Epithelial cell of proximal tubule (primary cell): ENCODE measurements around the gene TTYH1. TPM values are rescaled to one million over a fixed set of nuclear protein-coding genes. Genes with fewer than 3 reads are reported as not detected.
"Not testable (repeated sequence)": the region's sequence is repeated elsewhere in the genome, so short reads cannot be mapped to it uniquely, and the experiment has no call there.

Source experiments
- DNase-seq: peaks from one replicate; pipeline ENCODE4 v3.0.0-alpha.2; 2011; ENCODE audit warnings: low read depth
- H3K4me3 ChIP-seq: 2 replicates; pipeline ENCODE4 v1.5.1; 2011; ENCODE audit warnings: low read depth, mild to moderate bottlenecking, low read length
- CTCF ChIP-seq: conservative IDR thresholded peaks from 2 replicates; pipeline ENCODE4 v1.5.1; 2012; ENCODE audit warnings: low read depth, mild to moderate bottlenecking, low read length
- total RNA-seq: library from RNA; depleted of rRNA; stranded (reverse); fragments of >200 nt; gene quantifications from 2 replicates; pipeline ENCODE4 v1.2.3, GENCODE V29; 2015

TTYH1 gene
- total RNA-seq = 3.6 TPM in 1 of 2 replicates, not detected in the other

- no peak for DNase-seq
- no peak within 1 kb of the TSS for H3K4me3 ChIP-seq
- no peak for TF ChIP-seq CTCF
Measured at GRCh38 chr19:54415208-54415900, at the start of gene TTYH1. TTYH1 (plus strand) TSS chr19:54415464; CDS start chr19:54415553, 89 bp downstream.

GRCh38 chr19:54365798-54366197 lies 49.5 kb upstream of the TTYH1 start:
- not testable (repeated sequence) for DNase-seq

GRCh38 chr19:54366811-54367210 lies 48.5 kb upstream of the TTYH1 start:
- no peak for TF ChIP-seq CTCF
- DNase-seq = no peak
- H3K4me3 ChIP-seq = no peak overlapping the region

More at GRCh38 chr19:54365798-54366197, 49.5 kb upstream of the TTYH1 start:
- H3K4me3 ChIP-seq = not testable (repeated sequence)

- TF ChIP-seq CTCF = no peak
- DNase-seq = no peak
Measured at GRCh38 chr19:54369082-54369687, 46.1 kb upstream of the TTYH1 start.

GRCh38 chr19:54369688-54370433 lies 45.4 kb upstream of the TTYH1 start:
- H3K4me3 ChIP-seq, DNase-seq: not testable (repeated sequence)

More at GRCh38 chr19:54369082-54369687, 46.1 kb upstream of the TTYH1 start:
- no peak overlapping the region for H3K4me3 ChIP-seq

DNA sequence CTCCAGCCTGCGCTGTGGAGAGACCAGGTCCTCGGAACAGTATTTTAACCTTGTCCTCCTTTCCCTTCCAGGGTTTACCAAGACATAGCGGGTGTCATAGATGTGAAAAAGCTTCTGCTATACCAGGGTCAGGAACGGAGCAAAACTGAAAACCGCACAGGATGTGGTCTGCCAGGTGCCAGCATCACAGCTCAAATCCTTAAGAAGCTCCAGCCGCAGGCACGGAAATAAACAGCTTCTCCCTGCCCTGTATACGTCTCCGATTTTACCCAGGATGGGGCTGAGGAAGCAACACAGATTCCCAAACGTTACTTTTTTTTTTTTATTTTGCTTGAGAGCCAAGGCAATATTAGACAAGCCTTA lies 44.8 kb upstream of the TTYH1 start:
- H3K4me3 ChIP-seq, DNase-seq: not testable (repeated sequence)

GRCh38 chr19:54371453-54371852 lies 43.8 kb upstream of the TTYH1 start:
- not testable (repeated sequence) for H3K4me3 ChIP-seq, DNase-seq

DNA sequence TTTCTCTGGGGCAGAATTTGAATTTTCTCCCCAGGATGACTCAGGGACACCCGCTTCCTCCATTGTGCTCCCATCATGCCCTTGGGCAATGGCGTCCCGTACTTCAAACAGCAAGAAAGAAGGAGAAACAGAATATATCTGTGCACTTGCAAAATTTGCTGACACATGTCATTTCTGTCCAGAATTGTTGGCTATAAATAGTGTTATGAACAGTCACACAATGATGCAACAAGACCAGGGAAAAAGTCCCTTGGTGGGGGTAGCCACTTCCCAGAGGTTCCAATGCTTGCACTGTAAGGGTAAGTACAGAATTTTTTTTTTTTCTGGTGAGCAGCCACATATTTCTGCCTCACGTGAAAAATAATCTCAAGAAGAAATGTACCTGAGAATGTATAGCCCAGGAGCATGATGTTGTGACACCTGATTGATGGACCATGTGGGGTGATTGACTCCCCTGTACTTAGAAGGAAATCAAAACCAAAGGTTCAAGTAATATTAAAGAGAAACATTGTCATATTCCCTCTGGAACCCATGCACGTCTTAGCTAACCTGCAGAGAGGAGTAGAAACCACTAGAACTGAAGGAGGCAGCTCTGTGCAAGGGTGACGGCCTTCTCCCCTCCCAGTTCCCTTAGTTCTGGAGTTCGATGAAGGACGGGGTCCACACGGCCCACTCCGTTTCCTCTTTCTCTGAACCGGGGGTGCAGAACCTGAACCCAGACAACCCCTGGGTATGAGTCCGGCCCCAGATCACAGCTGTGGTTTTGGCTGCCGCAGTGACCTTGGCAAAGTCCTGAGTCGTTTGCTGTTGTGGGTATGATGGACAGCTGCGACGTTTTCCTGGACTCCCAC lies 41.3 kb upstream of the TTYH1 start:
- no peak for TF ChIP-seq CTCF

GRCh38 chr19:54375181-54375938 lies 39.9 kb upstream of the TTYH1 start:
- not testable (repeated sequence) for H3K4me3 ChIP-seq

More for the DNA sequence above, 41.3 kb upstream of the TTYH1 start:
- DNase-seq = no peak
- no peak overlapping the region for H3K4me3 ChIP-seq

More at GRCh38 chr19:54375181-54375938, 39.9 kb upstream of the TTYH1 start:
- DNase-seq = not testable (repeated sequence)
